Retina (tissue), 1 donor: ENCODE measurements around the gene STARD5.

Experiments used
- DNase-seq: peaks from one replicate; pipeline ENCODE4 v3.0.0-alpha.2; 2016

Gene STARD5

DNA sequence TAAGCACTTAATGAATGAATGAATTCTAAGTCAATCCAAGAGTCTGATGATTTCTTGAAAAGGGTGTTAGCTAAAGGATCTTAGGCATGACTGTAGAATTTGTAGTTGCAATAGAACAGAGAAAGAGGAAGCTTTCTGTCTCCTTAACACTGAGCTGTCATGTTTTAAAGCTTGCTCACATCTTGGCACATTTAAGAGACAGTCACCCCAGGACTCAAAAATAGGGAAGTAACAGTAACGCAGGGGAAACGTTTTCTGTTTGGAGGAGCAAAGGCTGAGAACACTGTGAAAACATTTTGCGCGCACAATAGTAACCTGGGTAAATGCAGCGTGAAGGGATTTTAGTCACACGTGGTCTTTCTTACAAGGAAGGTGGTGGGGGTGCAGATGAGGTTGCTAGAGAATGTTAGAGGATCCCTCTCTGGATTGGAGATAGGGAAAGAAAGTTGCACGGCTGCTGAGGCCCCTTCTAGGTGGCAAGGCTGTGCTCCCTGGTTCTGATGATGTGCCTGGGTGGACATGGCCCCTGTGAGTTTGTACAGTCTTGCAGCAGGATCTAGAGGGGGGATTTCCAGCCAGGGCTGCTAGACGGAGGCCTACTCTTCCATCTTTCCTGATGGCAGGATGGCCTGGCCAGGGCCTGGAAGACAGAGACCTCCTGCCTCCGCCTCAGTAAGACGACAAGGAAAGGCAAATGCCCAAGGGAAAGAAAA lies 12.0 kb downstream of the STARD5 start:
- no peak for DNase-seq

DNA sequence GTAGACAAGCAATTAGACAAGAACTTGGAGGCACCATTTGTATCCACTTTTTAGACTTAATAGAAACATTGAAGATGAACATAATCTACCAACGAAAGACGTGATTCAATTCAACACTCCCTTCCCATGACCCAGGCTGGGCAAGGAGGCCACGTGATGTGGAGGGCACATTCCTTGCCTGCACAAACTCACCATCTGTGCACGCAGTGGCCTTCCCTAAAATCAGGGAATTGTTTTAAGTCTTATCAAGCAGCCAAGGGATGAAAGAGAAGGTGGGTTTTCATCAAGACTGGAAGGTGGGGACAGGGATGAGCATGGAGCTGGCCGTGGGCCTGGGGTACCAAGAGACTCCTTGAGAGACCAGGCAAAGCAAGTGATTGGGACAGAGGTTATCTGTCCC lies 13.5 kb downstream of the STARD5 start:
- no peak for DNase-seq

DNA sequence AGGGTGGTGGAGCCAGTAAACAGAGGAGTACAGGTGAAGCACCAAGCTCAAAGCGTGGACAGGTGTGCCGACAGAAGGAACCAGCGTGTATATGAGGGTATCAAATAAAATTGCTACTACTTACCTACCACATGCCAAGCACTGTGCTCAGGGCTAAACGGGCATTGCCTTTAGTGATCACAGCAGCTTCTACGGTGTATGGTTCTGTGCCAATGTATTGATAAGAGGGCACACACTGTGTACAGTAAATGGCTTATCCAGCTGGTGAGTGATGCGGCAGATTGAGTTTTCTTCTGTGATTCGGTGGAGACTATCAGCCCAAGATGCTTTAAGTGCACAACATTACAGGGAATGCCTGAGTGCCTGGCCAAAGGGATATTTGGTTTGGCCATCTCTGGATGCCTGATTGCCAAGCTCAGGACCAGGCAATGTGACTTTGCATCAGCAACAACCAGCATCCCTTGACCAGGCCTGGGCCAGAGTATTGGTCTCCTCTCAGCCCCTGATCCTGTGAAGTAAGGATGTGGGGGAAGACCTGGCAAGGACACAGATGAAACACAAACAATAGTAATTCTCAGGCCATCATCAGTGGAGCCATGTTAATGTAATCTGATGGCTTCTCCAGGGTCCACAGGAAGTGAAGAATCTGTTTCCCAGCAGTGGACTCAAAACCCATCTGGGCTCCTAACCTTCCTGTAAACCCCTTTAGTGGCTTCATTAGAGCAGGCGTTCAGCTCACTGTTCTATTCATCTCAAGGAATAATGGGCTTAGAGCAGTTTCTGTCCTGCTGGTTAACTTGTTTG lies 14.1 kb downstream of the STARD5 start:
- DNase-seq = no peak

DNA sequence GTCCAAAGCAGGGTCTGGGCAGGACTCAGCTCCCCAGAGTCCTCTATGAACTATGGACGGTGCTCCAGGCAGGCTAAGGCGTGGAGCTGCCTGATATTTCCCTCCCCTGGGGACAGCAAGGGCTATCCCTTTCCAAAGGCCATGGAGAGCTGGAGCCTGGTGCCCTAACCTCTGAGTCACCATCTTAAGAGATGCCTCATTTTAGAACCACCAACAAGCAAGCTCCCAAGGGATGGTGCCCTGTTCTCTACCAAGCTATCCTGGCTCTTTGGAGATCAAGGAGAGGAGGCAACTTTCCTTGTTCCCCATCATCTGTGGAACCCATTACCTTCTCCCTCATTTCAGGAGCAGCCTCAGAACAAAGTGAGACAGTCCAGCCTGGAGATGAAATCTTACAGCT lies 15.7 kb downstream of the STARD5 start:
- DNase-seq = no peak

DNA sequence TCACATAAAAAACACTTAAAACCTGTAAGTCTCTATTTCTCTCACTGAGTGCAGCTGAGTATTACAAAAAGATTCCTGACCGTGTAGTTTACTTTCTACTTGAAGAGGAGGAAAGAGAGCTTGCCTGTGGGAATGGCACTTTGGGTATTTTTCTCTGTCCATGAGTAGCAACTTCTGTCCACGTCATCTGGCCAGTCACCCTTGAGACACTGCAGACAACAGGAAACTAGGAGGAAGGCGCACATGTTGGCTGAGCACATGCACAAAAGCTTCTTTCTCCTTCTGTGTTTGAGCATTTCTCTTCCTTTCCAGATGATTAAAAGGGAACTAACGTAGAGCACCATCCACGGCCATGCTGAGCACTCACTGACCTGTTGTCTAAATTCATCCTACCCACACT lies 19.7 kb downstream of the STARD5 start:
- DNase-seq = peak; percentile 15

DNA sequence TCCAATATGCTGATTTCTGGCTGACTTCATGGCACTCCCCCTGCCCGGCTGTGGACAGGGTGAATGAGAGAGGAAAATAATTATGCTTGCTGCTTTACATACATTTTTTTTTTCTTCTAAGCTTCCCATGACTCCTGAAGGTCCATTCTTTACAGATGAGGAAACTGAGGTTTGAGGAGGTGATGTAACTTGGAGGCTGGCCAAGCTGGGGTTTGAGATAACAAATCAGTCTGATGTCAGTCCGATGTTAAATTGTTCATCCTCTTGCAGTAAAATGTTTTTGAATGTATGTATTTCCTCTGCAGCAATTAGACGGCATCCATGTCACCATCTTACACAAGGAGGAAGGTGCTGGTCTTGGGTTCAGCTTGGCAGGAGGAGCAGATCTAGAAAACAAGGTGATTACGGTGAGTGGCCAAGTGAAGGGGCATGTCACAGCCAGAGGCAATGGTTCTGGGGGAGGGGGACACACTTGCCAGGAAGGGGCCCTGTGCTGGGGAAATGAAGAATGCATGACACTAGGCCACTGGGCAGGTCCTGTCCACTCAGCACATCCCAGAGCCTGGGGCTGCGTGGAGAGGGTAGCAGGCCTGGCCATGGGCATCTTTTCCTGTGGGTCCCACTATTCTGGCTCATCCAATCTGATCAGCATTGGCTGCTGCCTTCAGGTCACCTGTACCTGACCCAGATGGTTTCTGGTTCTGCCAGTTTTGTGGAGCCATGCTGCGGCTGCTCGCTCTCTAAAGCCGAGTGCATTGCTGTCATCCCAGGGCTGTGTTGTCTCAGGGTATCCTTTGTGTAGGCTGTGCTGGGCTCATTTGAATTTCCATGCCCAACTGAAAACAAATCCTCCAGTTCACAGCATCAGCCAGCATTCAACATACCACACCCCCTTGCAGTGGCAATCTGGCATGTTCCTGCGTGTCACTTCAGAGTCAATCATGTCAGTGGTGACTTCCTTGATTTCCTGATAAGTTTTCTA lies 20.4 kb downstream of the STARD5 start:
- no peak for DNase-seq

DNA sequence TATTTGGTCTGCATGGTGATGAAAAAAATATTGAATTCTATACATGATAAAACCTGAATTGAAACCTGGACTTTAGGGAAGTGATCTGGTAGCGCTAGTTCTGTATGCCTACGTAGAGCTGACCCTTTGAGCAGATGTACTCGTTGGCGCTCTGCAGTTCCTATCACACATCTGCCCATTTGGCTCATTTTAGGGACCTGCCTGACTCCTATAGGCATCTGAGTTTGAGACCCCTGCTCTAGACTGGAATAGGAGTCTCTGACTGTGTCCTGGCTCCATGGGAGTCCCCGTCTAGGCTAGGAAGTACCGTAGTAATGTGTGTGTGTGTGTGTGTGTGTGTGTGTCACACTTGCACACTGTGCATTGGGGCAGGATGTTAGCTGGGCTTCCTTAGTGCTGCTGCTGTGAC lies 21.2 kb downstream of the STARD5 start:
- DNase-seq = no peak

DNA sequence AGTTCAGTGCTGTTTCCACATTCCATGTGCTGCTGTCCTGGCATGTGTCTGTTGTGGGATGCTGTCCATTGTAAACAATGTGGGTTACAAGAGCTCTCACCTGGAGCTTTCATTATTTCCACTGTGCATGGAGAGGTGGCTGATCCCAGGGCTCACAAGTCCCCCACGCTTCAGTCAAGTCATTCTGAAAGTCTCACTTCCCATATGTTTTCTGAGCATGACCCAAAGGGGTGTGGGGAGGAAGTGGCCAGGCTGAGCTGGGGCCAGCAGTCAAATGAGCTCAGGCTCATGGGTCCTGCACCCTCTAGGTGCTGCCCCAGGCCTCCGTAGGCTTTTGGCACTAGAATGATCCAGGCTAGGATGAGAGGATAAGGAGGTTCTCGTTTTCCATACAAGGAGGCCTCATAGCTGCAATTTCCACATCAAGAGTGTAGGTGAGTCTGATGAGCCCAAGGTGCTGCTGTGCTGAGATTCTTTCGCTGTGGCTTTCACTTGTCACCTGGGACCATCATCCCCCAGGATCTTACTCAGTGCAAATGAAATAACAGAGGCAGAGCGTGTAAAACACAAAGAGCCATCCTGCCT lies 22.0 kb downstream of the STARD5 start:
- DNase-seq = no peak

DNA sequence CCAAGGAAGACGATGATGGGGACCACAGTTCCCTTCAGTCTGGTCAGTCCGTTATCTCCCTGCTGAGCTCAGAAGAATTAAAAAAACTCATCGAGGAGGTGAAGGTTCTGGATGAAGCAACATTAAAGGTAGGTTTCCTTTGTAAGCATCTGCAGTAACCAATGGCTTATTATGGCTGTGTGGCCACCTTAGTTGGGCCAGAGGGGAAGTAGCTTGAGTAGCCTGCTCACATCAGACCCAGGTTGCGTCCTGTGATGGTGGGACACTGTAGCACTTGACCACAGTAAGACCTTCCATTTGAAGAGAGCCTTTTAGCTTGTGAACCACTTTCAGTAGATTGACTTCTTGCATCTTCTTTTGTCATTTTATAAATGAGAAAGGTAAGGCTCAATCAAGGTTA lies 22.6 kb downstream of the STARD5 start:
- DNase-seq = no peak

DNA sequence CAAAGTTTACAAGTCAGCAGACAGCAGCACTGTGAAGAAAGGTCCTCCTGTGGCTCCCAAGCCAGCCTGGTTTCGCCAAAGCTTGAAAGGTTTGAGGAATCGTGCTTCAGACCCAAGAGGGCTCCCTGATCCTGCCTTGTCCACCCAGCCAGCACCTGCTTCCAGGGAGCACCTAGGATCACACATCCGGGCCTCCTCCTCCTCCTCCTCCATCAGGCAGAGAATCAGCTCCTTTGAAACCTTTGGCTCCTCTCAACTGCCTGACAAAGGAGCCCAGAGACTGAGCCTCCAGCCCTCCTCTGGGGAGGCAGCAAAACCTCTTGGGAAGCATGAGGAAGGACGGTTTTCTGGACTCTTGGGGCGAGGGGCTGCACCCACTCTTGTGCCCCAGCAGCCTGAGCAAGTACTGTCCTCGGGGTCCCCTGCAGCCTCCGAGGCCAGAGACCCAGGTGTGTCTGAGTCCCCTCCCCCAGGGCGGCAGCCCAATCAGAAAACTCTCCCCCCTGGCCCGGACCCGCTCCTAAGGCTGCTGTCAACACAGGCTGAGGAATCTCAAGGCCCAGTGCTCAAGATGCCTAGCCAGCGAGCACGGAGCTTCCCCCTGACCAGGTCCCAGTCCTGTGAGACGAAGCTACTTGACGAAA lies 24.2 kb downstream of the STARD5 start:
- DNase-seq = no peak

DNA sequence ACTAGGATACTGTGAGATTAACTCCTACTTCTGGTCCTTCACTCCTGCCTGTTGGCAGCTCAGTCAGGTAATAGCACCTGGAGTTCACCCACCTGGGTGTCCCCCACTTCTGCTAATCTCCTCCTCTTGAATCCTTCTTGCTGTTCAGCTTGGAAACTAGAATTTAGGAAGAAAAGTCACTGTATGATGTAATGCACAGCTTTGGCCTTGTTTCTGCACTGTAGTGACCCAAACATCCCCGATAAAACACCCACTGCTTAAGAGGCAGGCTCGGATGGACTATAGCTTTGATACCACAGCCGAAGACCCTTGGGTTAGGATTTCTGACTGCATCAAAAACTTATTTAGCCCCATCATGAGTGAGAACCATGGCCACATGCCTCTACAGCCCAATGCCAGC lies 24.8 kb downstream of the STARD5 start:
- DNase-seq = no peak

DNA sequence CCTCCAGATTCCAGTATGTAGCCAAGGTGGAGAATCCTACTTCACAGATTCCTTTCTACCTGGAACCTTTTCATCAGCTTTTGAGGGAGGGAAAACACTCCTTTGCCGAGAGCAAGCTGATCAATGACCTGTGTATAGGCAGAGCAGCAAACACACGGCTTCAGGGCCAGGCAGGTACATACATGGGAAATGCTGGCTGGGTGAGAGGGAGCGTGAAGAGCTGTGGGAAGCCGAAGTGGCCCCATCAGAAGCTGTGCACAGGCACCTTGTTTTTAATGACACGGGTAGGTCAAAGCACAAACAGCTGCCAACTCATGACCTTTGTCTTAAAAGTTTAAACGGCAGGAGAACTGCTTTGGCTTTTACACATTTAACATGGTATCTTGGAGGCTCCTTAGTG lies 25.3 kb downstream of the STARD5 start:
- no peak for DNase-seq

DNA sequence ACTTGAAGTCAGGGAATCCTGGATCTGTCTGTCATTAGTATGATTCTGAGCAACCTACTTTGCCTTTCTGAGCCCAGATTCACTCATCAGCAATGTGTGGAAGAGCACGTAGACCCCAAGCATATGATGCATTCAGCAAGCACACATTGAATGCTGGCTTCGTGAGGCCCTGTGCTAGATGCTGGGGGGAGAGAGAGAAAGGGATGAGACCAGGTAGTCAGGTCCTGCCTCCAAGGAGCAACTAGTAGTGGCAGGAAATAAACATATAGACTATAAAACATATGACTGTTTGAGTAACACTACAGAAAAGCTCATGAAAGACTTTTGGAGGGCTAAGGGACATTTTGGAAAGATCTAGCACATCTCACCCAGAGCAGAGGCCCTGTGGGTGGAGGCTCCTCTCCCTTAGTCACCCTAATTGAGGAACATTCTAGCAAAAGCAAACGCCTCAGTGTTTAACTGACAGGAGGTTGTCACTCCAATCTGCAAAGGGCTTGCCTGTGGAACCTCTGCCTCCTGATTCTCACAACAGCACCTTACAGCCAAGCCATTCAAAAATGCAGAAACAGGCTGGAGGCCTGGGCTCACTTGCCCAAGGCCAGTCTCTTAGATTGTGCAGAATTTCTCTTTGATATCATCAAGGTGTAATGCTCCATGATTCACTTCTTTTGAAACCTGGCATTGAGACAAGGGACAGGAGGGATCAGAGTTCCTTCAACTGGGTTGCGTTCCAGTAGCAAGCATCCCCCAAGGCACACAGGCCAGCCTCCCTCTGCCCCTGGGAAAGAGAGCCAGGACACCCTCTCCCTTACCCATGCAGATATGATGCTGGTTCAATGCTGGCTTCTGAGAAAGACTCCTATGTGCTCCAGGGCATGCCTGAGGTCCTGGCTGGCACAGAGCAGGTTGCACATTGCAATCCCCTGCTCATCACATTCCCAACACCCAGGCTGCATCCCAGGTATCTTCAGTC lies 26.1 kb downstream of the STARD5 start:
- no peak for DNase-seq

DNA sequence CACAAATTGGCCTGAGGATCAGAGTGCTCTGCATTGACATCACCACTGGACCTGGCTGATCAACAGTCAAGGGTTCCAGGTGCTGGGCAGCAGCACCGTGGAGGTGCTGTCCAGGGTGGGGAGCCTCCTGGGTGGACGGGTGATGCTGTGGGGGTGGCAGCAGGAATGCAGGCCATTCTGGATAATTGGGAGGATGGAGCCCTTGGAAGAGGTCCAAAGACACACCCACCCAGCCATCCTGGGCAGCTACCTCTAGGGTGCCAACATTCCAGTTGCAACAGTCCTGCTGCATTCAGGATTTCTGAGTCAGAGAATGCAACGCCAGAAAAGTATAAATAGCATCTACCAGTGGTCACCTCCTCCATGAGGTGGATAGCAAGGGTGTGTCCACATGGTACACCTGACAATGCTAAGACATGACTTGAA lies 26.8 kb downstream of the STARD5 start:
- no peak for DNase-seq

DNA sequence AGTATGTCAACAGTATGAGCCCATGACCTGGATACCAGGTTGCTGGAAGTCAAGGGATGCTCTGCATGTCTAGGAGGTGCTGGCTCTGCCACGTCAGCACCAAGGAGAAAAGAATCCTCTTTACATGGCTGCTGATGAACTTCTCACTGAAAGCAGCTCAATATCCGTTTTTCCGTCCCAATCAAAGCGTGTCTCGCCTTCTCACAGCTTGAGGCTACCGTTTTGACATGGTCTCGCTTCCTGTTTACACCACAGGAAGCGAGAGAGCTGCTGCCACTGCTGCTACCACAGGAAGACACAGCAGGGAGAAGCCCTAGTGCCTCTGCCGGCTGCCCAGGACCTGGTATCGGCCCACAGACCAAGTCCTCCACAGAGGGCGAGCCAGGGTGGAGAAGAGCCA lies 27.3 kb downstream of the STARD5 start:
- no peak for DNase-seq

DNA sequence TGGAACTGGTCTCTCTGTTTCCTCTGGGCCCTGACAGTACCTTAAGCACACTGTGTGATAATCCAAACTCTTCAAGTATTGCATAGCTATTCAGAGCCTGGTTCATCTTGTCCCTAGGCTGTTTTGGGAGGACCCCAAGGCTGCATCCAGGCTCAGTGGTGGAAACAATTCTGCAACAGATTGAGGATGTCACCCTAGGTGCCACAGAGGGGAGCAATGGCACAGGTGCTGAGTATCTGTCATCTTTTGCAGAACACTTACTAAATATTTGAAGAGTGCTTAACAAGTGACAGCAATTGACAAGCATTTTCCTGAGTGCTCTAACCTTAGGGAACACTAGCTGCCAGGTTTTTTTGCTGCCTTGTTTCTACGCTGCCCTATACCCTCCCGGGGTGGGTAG lies 27.8 kb downstream of the STARD5 start:
- no peak for DNase-seq

DNA sequence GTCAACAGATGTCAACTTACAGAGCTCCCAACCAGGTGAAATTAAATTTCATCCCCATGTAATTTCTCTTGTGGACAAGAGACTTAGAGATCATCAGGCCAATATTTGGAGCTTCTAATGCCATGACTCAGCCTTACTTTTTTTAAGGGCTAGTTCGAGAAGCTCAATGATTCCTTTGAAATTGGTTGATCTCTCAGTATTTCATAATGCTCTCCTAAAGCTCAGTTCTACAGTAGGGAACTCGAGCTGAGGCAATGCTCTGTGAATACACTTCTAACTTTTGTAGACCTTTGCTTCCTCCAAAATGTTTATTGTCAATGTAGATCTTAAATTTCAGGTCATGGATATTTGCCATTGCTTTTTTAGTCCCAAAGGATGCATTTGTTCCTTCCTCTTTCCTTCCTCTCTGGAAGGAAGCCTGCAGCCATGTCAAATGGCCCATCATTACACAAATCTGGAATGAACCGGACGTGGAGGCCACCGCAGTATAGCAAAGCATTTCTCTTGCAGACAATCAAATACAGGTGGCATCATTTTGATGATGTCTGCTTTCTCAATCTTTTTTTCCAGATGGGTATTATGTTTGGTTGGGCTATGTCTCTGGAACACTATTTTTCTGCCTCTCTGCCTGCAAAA lies 28.3 kb downstream of the STARD5 start:
- DNase-seq = no peak

DNA sequence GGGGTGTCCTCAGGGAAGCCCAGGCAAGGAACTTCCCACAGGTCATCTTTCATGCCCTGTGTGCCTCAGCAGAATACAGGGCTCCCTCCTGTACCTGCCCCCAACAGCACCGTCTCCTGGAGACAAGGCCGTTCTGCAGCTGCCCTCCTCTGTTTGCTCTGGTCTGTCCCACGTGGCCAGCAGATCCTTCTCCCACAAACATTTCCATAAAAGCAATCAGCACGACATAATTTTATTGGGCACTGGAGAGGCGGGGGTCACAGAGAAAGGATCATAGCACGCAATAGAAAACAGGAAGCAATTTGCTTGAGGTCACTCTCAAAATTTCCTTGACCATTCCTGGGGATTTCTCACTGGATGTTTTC lies 29.4 kb downstream of the STARD5 start:
- no peak for DNase-seq

DNA sequence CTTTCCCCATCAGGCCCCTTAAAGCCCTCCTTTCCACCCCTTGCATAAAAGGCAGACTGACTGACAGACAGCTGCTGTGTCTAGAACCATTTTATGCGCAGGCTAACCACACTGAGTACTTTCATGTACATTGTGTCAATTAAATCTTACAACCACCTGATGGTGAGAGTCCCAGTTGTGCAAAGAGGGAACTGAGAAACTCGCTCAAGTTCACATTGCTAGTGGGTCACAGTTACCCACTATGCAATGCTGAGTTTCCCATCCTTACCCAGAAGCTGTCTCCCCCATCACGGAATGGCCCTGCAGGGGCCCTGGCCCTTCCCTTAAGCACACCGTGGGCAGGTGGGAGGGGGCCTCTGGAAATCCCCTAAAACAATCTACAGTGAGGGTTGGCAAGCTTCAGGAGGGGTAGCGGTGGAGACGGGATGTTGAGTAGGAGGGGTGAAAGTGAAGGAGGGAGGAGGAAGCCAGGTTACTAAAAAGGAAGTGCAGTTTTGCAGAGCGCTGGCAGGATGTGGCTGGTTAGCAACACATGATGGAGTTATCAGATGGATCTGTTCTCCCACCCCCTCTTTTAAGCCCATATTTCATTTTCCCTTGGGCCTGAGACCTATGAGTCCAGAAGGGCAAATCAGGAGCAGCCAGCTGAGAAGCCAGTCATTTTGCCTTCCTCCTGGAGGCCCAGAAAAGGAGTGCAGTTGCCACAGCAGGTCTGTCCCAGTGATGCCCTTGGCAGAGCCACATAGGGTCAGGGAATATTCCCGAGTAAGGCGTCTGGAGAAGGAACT lies 30.0 kb downstream of the STARD5 start:
- DNase-seq = no peak

DNA sequence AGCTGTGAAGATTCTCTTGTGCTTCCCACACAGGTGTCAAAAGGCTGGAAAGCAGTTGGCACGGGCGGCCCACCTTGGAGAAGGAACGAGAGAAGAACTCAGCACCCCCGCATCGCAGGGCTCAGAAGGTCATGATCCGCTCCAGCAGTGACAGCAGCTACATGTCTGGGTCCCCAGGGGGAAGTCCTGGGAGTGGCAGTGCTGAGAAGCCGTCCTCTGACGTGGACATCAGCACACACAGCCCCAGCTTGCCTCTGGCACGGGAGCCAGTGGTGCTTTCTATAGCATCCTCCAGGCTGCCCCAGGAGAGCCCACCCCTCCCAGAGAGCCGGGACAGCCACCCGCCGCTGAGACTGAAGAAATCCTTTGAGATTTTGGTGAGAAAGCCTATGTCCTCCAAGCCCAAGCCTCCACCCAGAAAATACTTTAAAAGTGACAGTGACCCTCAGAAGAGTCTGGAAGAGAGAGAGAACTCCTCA lies 31.4 kb downstream of the STARD5 start:
- DNase-seq = no peak
